HG02938 (cell line): ENCODE data around the gene TNFAIP8L2.
"Not testable (repeated sequence)": the region's sequence is repeated elsewhere in the genome, so short reads cannot be mapped to it uniquely, and the experiment has no call there.

Source experiments
- ATAC-seq: cut with Tn5 transposase; IDR thresholded peaks from one replicate; pipeline ENCODE4 v1.9.1; 2021; ENCODE audit warnings: mild to moderate bottlenecking, moderate library complexity; ENCODE audit not compliant: unreplicated experiment

TNFAIP8L2 gene

DNA sequence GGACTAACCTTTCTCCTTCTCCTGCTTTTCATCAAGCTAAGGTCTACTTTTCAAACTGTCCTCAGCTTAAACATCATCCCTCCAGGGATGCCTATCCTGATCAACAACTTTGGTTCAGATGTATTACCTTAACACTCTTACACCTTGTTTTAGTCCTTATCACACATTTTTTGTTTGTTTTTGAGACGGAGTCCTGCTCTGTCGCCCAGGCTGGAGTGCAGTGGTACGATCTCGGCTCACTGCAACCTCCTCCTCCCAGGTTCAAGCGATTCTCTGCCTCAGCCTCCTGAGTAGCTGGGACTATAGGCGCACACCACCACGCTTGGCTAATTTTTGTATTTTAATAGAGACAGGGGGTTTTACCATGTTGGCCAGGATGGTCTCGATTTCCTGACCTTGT is 32.2 kb downstream of the TNFAIP8L2 start:
- ATAC-seq: not testable (repeated sequence)

DNA sequence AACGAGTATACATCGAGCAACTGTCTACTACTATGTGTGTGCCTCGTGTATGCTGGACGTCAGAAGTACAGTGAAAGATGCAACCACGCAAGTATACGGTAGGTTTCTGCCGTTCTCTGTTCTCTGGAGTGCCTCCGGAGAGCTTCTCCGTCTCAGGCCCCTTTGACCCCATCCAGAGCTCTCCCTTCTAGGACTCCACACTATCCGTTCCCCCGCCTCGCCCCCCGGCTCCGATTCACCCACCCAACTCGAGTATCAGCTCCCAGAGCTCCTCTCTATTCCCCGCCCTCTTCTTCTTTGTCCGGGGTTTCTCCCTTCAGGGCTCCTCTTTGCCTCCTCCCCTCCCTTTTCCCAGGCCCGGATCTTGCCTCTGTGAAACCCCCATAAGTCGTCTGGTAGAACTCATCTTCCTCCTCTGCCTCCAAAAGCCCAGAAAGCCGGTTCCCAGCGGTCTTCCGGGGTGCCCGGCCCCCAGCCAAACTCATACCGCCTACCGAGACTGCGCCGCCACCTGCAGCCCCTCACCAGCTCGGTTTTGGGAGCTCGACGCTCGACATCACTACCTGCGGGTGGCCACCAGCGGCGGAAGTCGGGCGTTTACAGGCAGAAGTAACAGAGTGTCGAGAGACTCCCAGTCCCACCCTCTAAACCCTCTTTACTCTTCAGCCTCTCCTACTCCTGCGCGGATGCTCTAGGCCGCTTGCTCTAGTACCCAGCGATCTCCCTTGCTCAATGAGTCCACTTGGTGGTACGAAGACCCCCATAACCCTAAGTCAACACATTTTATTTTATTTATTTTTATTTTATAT is 33.4 kb downstream of the TNFAIP8L2 start, which contains the start of gene VPS72:
VPS72 (minus strand) TSS at position 561 of the 809 bp plus-strand sequence; CDS start at position 485, 76 bp downstream.
- peak; percentile 91 for ATAC-seq

DNA sequence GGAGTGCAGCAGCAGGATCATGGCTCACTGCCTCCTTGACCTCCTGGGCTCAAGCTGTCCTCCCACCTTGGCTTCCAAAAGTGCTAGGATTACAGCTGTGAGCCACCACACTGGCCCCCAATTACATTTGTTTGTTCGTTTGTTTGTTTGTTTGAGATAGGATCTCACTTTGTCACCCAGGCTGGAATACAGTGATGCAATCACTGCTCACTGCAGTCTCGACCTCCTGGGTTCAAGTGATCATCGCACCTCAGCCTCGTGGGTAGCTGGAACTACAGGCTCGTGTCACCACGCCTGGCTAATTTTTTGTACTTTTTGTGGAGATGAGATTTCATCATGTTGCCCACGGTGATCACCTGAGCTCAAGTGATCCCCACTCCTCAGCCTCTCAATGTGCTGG is 35.6 kb downstream of the TNFAIP8L2 start:
- no peak for ATAC-seq

DNA sequence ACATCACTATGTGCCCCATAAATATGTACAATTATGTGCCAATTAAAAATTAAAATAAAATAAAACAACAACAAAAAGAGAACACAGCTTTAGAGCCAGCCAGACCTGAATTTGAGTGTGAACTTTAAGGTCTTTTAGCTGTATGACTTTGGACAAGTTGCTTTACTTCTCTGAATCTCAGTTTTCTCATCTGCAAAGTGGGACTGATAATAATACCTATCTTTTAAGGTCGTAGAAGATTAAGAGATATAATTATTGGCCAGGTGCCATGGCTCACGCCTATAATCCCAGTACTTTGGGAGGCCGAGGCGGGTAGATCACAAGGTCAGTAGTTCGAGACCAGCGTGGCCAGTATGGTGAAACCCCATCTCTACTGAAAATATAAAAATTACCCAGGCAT is 36.9 kb downstream of the TNFAIP8L2 start:
- no peak for ATAC-seq

DNA sequence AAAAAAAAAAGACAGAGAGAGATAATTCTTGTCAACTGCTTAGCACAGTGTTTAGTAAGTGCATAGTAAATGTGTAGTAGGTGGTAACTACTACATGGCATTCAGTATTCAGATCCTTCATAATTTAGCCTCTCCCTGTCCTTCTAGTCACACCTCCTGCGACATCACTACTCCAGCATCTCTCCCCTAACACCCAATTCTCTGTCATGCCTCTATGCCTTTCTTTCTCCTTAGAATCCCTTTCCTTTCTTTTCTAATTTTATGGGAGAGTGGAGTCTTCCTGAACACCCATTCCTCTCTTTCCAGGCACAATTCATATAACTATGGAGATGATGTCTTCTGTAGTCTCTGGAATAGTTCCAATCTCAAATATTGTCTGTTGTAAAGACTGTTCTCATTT is 37.4 kb downstream of the TNFAIP8L2 start:
- ATAC-seq: no peak

DNA sequence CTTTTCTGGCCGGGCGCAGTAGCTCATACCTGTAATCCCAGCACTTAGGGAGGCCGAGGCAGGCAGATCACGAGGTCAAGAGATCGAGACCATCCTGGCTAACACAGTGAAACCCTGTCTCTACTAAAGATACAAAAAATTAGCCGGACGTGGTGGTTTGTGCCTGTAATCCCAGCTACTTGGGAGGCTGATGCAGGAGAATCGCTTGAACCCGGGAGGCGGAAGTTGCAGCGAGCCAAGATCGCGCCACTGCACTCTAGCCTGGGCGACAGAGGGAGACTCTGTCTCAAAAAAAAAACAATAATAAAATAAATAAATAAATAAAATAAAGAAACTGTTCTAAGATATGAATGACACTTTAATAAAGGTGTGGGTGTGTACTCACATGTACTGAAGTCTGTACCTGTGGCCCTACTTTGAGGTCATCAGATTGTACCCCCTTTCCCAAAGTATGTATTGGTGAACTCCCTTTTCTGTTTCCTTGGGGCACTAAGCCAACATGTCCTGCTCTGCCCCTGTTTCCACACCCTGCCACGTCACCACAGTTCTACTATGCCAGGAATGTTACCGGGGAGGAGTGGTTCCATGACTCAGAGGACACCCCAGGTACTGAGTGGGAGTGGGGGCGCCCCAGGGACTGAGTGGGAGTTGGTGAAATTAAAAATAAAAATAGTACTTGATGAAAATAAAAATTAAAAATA is 38.6 kb downstream of the TNFAIP8L2 start:
- not testable (repeated sequence) for ATAC-seq

DNA sequence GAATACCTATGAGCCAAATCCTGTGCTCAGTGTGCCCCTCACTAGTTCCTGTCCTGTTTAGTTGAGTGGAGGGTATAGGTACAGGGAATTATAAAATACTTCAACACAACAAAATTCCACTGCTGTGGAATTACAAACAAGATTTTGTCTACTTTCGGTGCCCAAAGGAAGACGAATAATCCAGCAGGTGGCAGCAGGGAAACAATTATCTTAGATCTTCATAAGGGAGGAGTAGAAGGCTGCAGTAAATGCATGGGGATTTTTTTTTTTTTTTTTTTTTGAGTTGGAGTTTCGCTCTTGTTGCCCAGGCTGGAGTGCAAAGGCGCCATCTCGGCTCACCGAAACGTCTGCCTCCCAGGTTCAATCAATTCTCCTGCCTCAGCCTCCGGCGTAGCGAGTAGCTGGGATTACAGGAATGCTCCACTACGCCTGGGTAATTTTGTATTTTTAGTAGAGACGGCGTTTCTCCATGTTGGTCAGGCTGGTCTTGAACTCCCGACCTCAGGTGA is 39.9 kb downstream of the TNFAIP8L2 start:
- no peak for ATAC-seq

DNA sequence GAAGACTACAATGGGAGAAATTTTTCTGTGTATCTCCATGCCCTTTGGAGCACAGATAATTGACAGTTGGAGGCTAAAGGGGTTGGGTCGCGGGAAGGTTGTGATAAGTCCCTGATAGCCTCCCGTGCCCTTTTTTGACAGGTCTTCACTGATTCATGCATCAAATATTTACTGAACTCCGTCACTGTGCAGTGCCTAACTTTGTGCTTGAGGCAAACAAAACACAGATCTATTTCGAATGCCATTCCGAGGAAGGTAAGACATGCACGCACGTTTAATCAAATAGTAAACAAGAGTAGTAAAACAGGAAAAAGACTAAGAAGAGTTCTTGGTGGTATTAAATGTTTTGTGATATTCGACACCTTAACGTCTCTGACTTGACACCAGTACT is 41.4 kb downstream of the TNFAIP8L2 start:
- ATAC-seq: no peak

DNA sequence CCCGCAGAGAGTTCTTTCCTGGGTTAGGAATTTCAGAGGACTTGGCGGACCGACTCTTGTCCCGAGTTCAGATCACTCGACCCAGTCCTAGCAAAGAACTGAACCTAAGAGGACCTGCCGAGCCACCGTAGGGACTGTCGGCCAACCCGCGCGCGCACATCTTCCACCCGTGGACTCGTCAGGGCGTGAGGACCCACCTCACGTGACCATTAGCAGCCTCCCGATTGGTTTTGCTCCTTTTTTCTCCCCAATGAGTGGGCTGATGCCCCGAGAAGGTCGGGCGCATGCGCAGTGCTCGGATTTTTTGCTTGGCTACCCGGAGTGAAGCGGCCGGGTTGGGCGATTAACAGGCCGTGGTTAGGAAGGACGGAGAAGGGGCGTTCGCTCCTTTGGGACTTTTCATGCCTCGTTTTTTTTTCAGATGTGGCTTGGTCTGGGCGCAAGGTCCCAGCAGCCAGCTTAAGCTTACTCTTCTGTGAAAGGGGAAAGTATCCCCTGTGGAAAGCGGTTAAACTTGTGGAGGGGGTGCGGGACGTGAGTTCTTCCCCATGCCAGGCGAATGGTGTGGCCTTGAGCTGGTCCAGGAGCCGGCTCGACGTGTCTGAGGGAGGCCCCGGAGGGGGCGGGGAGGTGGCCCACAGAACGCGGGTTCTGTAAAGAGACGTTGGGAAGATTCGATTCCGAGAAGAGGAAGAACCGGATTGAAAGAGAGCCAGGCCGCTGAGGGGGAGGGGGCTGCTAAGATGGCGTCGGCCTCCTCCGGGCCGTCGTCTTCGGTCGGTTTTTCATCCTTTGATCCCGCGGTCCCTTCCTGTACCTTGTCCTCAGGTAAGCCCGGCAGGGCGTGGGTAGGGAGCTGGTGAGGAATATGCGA is 42.0 kb downstream of the TNFAIP8L2 start, which contains the start of gene PIP5K1A:
PIP5K1A (plus strand) TSS at position 299 of the 874 bp plus-strand sequence; CDS start at position 744, 445 bp downstream.
- peak; percentile 75 for ATAC-seq

DNA sequence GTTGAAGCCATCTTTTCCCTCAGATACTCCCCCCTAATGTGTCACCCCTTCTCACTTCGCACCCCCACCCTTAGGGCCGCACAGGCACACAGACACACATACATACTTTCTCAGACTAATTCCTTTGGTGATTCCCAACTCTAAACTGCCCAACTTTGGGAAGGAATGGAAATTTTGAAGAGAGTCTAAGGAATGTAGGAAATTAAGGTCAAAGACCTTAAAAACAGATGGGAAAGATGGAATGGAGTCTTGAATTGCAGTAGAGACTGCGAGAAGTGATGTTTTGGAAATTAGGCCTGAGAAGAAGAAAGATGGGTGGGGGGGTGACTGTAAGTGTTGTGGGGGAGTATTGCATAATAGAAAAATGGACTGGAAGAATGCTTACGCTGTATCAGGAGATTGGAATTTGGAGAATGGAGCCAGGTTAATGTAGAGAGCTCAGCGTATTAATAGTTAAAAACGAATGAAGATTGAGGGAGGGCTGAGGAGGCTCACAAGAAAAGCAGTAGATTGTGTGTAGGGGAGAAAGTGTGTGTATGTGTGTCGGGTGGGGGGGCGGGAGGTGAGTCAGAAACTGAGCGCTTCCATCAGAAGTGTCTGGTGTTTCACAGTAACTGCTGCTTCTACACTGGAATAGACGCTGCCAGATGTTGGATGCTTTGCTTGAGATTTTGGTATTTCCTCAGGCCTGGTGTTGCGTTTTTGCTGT is 43.6 kb downstream of the TNFAIP8L2 start:
- ATAC-seq: no peak

DNA sequence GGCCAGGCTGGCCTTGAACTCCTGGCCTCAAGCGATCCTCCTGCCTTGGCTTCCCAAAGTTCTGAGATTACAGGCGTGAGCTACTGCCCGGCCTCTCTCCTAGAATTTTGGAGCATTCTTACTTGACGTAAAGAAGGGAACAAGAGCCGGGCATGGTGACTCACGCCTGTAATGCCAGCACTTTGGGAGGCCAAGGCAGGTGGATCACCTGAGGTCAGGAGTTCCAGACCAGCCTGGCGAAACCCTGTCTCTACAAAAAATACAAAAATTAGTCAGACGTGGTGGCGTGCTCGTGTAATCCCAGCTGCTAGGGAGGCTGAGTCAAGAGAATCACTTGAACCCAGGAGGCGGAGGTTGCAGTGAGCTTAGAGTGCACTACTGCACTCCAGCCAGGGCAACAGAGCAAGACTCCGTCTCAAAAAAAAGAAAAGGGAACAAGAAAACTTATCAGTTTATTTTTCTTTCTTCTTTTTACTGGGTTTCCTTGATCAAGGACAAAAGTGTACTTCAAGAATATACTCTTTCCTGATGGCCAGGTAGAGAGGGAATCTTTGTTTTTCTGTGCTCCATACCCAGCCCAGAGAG is 49.0 kb downstream of the TNFAIP8L2 start:
- ATAC-seq: not testable (repeated sequence)
